Immature natural killer cell (primary cell): ENCODE measurements around the gene HPS3. TPM values are rescaled to one million over a fixed set of nuclear protein-coding genes. Genes with fewer than 3 reads are reported as not detected.
"Not testable (repeated sequence)": the region's sequence is repeated elsewhere in the genome, so short reads cannot be mapped to it uniquely, and the experiment has no call there.

Experiments
- DNase-seq, 3 donors: peaks; one replicate each; pipeline ENCODE4 v3.0.0; 2022; ENCODE audit warnings: mixed read lengths in 1 of 3
- H3K27ac Mint-ChIP-seq, 6 donors: one replicate each; pipeline ENCODE4 v1.8.0; 2020; ENCODE audit warnings: mixed read lengths in 6 of 6, mild to moderate bottlenecking in 5 of 6, inconsistent platforms in 4 of 6, moderate library complexity in 3 of 6
- H3K27me3 Mint-ChIP-seq, 3 donors: one replicate each; pipeline ENCODE4 v1.8.0; 2020 to 2021; ENCODE audit warnings: low read depth in 3 of 3, mild to moderate bottlenecking in 3 of 3, mixed read lengths in 3 of 3, moderate library complexity in 3 of 3, inconsistent platforms in 1 of 3
- H3K36me3 Mint-ChIP-seq, 3 donors: one replicate each; pipeline ENCODE4 v1.8.0; 2020; ENCODE audit warnings: mixed read lengths in 3 of 3, inconsistent platforms in 2 of 3, mild to moderate bottlenecking in 2 of 3
- H3K4me1 Mint-ChIP-seq, 2 donors: one replicate each; pipeline ENCODE4 v1.8.0; 2020; ENCODE audit warnings: inconsistent platforms in 2 of 2, mild to moderate bottlenecking in 2 of 2, mixed read lengths in 2 of 2, moderate library complexity in 1 of 2
- H3K4me3 Mint-ChIP-seq, 5 donors: one replicate each; pipeline ENCODE4 v1.8.0; 2020; ENCODE audit warnings: mild to moderate bottlenecking in 5 of 5, mixed read lengths in 5 of 5, inconsistent platforms in 3 of 5, moderate library complexity in 3 of 5
- H3K9me3 Mint-ChIP-seq, 6 donors: one replicate each; pipeline ENCODE4 v1.8.0; 2020; ENCODE audit warnings: mild to moderate bottlenecking in 6 of 6, mixed read lengths in 6 of 6, inconsistent platforms in 4 of 6, moderate library complexity in 3 of 6
- polyA plus RNA-seq, 3 donors: library from polyadenylated mRNA; unstranded; fragments of 300-500 nt; fragmentation: Illumina TruSeq; gene quantifications; one replicate each; pipeline ENCODE4 v1.2.3, GENCODE V29; 2021

HPS3 gene
- polyA plus RNA-seq, 3 donors from 2014 or later = 45.7 to 69.7 (median 51.9) TPM

DNA sequence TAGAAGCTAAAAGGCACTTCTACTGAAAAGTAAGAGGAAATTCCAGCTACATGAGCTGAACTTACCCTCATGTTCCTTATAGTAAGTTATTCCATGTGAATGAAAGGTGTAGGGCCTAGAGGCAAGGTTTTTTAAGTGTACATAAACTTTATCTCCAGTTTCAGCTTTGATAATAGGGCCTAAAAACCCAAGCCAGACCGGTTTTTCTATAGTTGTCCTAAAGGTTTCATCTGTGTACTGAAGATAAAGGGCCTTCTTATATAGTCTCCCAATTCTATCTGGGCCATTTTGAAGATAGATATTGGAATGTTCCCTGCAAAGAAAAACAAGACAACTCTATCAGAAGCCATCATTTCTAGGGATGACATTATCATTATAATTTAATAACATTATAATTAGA is 82.9 kb downstream of the HPS3 start:
- DNase-seq = no peak
- Mint-ChIP-seq H3K36me3 (no peaks in the 10 kb centered on the region), H3K9me3 (no peaks in the 10 kb centered on the region), H3K4me1 (no peaks in the 10 kb centered on the region), H3K4me3 (no peak overlapping the region), H3K27ac (no peak overlapping the region), H3K27me3 (peaks cover 0 to 4% (median 2%) of the 10 kb centered on the region in 3 donors)

- no peaks in the 10 kb centered on the region for H3K36me3 Mint-ChIP-seq
- peaks cover 0 to 4% (median 2%) of the 10 kb centered on the region in 3 donors for H3K27me3 Mint-ChIP-seq
- H3K27ac Mint-ChIP-seq = no peak overlapping the region
- no peaks in the 10 kb centered on the region for H3K4me1 Mint-ChIP-seq
- no peaks in the 10 kb centered on the region for H3K9me3 Mint-ChIP-seq
- H3K4me3 Mint-ChIP-seq = no peak overlapping the region
- DNase-seq = no peak
These were observed 85.3 kb downstream of the HPS3 start for GRCh38 chr3:149214702-149215101.

- H3K4me3 Mint-ChIP-seq = no peak overlapping the region
- no peaks in the 10 kb centered on the region for H3K36me3 Mint-ChIP-seq
- H3K27ac Mint-ChIP-seq = no peak overlapping the region
- H3K4me1 Mint-ChIP-seq = no peaks in the 10 kb centered on the region
- DNase-seq = no peak
- no peaks in the 10 kb centered on the region for H3K9me3 Mint-ChIP-seq
- H3K27me3 Mint-ChIP-seq = peaks cover 0 to 2% (median 0%) of the 10 kb centered on the region in 3 donors
These were observed 86.1 kb downstream of the HPS3 start for GRCh38 chr3:149215515-149215914.

- no peak for DNase-seq
- H3K27ac Mint-ChIP-seq = no peak overlapping the region
- peaks cover 0 to 2% (median 0%) of the 10 kb centered on the region in 3 donors for H3K27me3 Mint-ChIP-seq
- H3K9me3 Mint-ChIP-seq = no peaks in the 10 kb centered on the region
- no peaks in the 10 kb centered on the region for H3K4me1 Mint-ChIP-seq
- H3K36me3 Mint-ChIP-seq = no peaks in the 10 kb centered on the region
- no peak overlapping the region for H3K4me3 Mint-ChIP-seq
These were observed 86.9 kb downstream of the HPS3 start for GRCh38 chr3:149216193-149216869.

- H3K36me3 Mint-ChIP-seq = no peaks in the 10 kb centered on the region
- no peak for DNase-seq
- H3K4me1 Mint-ChIP-seq = no peaks in the 10 kb centered on the region
These were observed 87.9 kb downstream of the HPS3 start for GRCh38 chr3:149217347-149217746.

GRCh38 chr3:149219380-149220121 is 90.1 kb downstream of the HPS3 start:
- H3K27ac Mint-ChIP-seq, H3K27me3 Mint-ChIP-seq, H3K9me3 Mint-ChIP-seq, DNase-seq, H3K4me3 Mint-ChIP-seq, H3K36me3 Mint-ChIP-seq: not testable (repeated sequence)
- peaks cover 8 to 14% of the 10 kb centered on the region in 2 donors for H3K4me1 Mint-ChIP-seq

More at GRCh38 chr3:149217347-149217746, 87.9 kb downstream of the HPS3 start:
- Mint-ChIP-seq H3K4me3 (no peak overlapping the region), H3K9me3 (no peaks in the 10 kb centered on the region), H3K27me3 (peaks cover 0 to 2% (median 0%) of the 10 kb centered on the region in 3 donors), H3K27ac (no peak overlapping the region)

DNA sequence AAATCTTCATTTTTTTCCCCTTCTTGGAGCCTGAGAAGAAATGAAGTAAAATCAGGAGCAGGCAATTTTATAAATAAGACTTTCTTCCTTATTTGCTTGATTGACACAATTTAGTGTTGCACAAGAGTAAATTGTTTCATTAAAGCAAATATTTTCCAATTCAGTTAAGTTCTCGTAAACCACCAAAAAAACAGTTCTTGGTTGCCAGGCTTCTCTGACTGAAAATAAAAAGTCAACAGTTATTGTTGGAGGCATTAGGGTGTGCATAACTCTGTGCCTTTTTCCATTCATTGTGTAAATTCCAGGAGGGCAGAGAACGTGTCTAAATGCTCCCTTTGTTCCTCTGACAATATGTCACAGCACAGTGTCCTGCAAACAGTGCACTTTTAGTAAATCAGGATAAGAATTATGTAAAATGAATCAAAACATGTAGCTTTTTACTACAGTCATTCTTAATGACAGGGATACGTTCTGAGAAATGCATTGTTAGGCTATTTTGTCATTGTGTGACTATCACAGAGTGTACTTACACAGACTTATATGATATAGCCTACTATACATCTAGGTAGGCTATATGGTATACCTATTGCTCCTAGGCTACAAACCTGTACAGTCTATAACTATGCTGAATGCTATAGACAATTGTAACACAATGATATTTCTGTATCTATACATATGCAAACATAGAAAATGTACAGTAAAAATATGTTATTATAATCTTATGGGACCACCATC is 92.5 kb downstream of the HPS3 start, which contains the start of gene CP:
Gene CP (minus strand): TSS at position 47 of the 735 bp plus-strand sequence. CDS start 37 bp downstream, at position 10.
- Mint-ChIP-seq H3K9me3 (no peaks in the 10 kb centered on the region), H3K27me3 (peaks cover 0 to 5% (median 0%) of the 10 kb centered on the region in 3 donors), H3K36me3 (no peaks in the 10 kb centered on the region), H3K27ac (no peak within 1 kb of the TSS), H3K4me1 (peaks cover 20 to 30% of the 10 kb centered on the region in 2 donors), H3K4me3 (no peak within 1 kb of the TSS)
- DNase-seq = no peak

Other genes starting within 250 kb of the HPS3 start
- gene GYG1, start 138.1 kb upstream of the HPS3 start, polyA plus RNA-seq = 100 to 1,000 TPM in 1 of 3 donors, 10 to 100 TPM in 2; 73.5 to 102 (median 91.8) TPM
- 10 to 100 TPM; 13.0 to 33.8 (median 15.5) TPM for gene HLTF, start 43.1 kb upstream of the HPS3 start, polyA plus RNA-seq
- under 1 TPM in 1 of 3 donors, not detected in 2; 0.77 TPM for gene CP, start 92.2 kb downstream of the HPS3 start, polyA plus RNA-seq
- gene TM4SF18, start 204.0 kb downstream of the HPS3 start, polyA plus RNA-seq = not detected
- not detected for gene TM4SF1, start 248.0 kb downstream of the HPS3 start, polyA plus RNA-seq